IPS-18a (cell line): ENCODE measurements around the gene DIP2C.
"Not testable (repeated sequence)": the region's sequence is repeated elsewhere in the genome, so short reads cannot be mapped to it uniquely, and the experiment has no call there.

Source experiments
- H3K27ac ChIP-seq: one replicate; pipeline ENCODE4 v1.5.1; 2013; ENCODE audit warnings: low read length
- H3K27me3 ChIP-seq: one replicate; pipeline ENCODE4 v1.6.1; 2013; ENCODE audit warnings: mild to moderate bottlenecking, low read length; ENCODE audit not compliant: control insufficient read depth, insufficient read depth
- H3K36me3 ChIP-seq: one replicate; pipeline ENCODE4 v1.6.1; 2013; ENCODE audit warnings: low read depth, low read length; ENCODE audit not compliant: control insufficient read depth
- H3K4me1 ChIP-seq: one replicate; pipeline ENCODE4 v1.6.1; 2013; ENCODE audit warnings: low read depth, low read length; ENCODE audit not compliant: control insufficient read depth
- H3K4me3 ChIP-seq: one replicate; pipeline ENCODE4 v1.5.1; 2013; ENCODE audit warnings: low read length
- H3K9ac ChIP-seq: one replicate; pipeline ENCODE4 v1.6.1; 2013; ENCODE audit warnings: mild to moderate bottlenecking, low read length, moderate library complexity
- H3K9me3 ChIP-seq: one replicate; pipeline ENCODE4 v1.6.1; 2013; ENCODE audit warnings: low read depth, low read length; ENCODE audit not compliant: control insufficient read depth

DIP2C gene

DNA sequence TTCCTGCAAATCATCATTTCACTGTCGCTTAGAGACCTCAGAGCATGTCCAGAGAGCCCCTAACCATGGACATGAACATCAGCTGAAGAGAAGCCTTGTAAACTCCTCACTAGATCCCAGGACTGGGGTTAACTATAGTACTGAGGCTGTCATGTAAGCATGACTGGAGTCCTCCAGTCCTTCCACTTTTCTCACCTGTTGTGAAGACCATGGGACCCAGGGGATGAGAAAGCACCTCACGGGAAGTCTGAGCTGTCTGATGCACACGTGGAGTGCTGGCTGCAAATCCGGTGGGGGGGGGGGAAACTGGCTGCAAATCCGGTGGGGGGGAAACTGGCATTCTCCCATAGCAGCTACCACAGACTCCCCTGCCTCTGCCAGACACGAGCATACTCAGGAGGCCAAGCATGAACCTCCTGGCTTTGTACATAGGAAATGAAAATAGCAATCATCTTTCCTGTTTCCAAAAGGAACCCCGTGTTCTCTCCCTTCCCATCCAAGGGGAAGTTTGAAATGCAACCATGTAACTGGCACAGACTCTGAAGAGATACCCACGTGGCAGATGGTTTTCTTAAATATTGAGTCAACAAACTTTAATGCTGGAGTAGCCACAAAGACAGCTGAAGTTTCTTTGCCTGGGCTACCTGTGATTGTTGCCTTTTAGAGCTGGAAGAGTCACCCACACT lies 292.8 kb downstream of the DIP2C start:
- Histone ChIP-seq H3K9me3 (no peaks in the 10 kb centered on the region), H3K36me3 (no peaks in the 10 kb centered on the region), H3K4me3 (no peak overlapping the region), H3K27ac (no peak overlapping the region), H3K4me1 (peaks cover 4% of the 10 kb centered on the region), H3K27me3 (no peaks in the 10 kb centered on the region), H3K9ac (no peak overlapping the region)

DNA sequence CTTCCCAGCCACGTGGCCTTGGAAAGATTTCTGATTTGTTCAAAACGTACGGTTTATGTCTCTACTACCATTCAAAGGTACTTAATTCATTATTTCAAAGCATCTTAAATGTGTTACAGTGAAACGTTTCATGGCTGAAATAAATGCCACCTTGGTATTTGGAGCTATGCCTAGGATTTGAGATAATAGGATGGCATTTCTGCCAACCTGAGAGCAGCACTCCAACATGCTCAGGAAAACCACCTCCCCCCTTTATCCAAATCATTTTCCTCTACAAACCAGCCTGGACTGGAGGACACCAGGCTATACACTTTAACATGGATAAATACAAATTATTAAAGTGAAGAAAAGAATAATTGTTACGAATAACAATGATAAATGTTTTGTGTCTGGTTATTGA lies 293.4 kb downstream of the DIP2C start:
- Histone ChIP-seq H3K36me3 (no peaks in the 10 kb centered on the region), H3K4me1 (peaks cover 4% of the 10 kb centered on the region), H3K27me3 (no peaks in the 10 kb centered on the region)

DNA sequence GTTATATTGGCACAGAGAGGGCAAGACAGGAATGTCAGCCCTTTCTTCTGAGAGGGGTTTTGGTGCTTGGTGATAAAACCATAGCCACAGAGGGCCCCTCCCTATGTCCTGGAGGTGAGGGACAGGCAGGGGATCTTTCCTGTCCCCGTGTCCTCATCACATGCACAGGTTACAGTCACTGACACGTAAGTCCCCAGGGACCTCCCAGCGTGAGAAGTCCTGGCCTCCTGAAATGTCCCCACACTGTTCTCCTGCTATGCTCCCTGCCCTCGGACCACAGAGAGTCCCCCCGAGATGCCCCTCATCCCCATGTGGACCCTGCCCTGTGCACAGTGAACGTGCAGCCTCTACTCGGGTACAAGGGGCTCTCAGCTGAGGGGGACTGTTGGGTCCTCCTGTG lies 293.8 kb downstream of the DIP2C start:
- H3K36me3 ChIP-seq: no peaks in the 10 kb centered on the region
- no peaks in the 10 kb centered on the region for H3K9me3 ChIP-seq
- no peak overlapping the region for H3K27ac ChIP-seq
- H3K9ac ChIP-seq: no peak overlapping the region
- no peaks in the 10 kb centered on the region for H3K27me3 ChIP-seq
- H3K4me1 ChIP-seq: peaks cover 4% of the 10 kb centered on the region
- H3K4me3 ChIP-seq: no peak overlapping the region

More for the DNA sequence above, 293.4 kb downstream of the DIP2C start:
- H3K4me3 ChIP-seq: no peak overlapping the region
- no peaks in the 10 kb centered on the region for H3K9me3 ChIP-seq
- no peak overlapping the region for H3K9ac ChIP-seq
- no peak overlapping the region for H3K27ac ChIP-seq

DNA sequence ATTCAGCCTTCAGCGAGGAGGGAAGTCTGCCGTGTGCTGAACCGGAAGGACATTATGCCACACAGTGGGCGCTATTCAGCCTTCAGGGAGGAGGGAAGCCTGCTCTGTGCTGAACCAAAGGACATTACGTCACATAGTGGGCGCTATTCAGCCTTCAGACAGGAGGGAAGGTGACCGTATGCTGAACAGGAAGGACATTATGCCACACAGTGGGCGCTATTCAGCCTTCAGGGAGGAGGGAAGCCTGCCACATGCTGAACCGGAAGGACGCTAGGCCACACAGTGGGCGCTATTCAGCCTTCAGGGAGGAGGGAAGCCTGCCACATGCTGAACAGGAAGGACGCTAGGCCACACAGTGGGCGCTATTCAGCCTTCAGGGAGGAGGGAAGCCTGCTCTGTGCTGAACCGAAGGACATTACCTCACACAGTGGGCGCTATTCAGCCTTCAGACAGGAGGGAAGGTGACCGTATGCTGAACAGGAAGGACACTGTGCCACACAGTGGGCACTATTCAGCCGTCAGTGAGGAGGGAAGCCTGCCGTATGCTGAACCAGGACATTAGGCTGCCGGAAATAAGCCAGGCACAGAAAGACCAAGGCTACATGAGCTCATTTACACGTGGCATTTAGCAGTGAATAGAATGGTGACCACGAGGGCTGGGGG lies 294.9 kb downstream of the DIP2C start:
- not testable (repeated sequence) for H3K4me1 ChIP-seq, H3K36me3 ChIP-seq, H3K27me3 ChIP-seq, H3K27ac ChIP-seq, H3K9ac ChIP-seq, H3K9me3 ChIP-seq, H3K4me3 ChIP-seq

DNA sequence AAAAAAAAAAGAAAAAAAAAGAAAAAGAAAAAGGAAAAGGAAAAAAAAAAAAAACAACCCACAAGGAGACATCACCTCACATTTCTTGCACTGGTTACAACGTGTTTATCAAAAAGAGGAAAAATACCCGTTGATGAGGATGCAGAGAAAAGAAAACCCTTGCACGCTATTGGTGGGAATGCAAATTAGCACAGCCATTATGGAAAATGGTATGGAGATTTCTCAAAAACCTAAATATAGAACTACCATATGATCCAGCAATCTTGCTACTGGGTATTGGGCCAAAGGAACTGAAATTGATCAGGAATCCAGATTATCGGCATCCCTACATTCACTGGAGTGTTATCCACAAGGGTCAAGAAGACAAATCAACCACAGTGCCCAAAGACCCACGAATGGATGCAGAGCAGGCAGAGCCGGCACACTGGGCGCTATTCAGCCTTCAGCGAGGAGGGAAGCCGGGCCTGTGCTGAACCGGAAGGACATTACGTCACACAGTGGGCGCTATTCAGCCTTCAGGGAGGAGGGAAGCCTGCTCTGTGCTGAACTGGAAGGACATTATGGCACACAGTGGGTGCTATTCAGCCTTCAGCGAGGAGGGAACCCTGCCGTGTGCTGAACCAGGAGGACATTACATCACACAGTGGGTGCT lies 295.6 kb downstream of the DIP2C start:
- Histone ChIP-seq H3K36me3 (peaks cover 5% of the 10 kb centered on the region), H3K9me3 (no peaks in the 10 kb centered on the region), H3K27me3 (no peaks in the 10 kb centered on the region), H3K27ac (no peak overlapping the region), H3K4me1 (peaks cover 4% of the 10 kb centered on the region), H3K4me3 (no peak overlapping the region), H3K9ac (no peak overlapping the region)

DNA sequence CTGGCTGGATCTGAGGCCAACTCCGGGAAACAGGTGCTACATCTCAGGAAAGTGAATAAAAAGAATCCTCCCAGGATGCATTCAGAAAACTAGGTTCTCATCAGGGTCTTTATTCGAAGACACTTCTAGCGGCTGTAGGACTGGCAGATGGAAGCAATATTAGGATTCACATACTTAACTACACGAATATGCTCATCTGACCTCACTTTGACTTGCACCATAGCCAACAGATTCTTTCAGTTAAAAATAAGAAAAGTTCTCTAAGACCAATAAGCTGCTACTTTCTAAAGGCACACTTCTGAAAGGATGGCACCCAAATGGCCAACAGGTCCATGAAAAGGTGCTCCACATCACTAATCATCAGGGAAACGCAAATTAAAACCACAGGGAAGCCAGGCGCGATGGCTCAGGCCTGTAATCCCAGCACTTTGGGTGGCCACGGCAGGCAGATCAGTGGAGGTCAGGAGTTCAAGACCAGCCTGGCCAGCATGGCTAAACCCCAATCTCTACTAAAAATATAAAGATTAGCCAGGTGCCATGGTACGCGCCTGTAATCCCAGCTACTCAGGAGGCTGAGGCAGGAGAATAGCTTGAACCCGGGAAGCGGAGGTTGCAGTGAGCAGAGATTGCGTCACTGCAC lies 296.2 kb downstream of the DIP2C start:
- Histone ChIP-seq H3K36me3 (peaks cover 5% of the 10 kb centered on the region), H3K4me1 (peaks cover 4% of the 10 kb centered on the region), H3K4me3 (no peak overlapping the region), H3K9ac (no peak overlapping the region), H3K27me3 (no peaks in the 10 kb centered on the region), H3K27ac (no peak overlapping the region), H3K9me3 (no peaks in the 10 kb centered on the region)

DNA sequence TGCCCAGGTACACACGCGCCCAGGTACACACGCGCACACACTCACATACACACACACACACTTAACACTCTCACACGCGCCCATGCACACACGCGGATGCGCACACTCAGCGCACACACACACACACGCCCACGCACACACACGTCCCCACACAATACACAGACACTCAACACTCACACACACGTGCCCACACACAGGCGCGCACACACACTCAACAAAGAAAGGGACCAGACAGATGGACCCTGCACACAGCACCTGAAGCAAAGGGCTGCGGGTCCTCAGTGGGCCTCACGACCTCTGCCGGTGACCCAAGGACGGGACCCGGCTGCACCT lies 296.8 kb downstream of the DIP2C start:
- Histone ChIP-seq H3K9ac (no peak overlapping the region), H3K4me1 (peaks cover 4% of the 10 kb centered on the region), H3K4me3 (no peak overlapping the region), H3K36me3 (peaks cover 5% of the 10 kb centered on the region), H3K27me3 (no peaks in the 10 kb centered on the region), H3K9me3 (no peaks in the 10 kb centered on the region), H3K27ac (no peak overlapping the region)

DNA sequence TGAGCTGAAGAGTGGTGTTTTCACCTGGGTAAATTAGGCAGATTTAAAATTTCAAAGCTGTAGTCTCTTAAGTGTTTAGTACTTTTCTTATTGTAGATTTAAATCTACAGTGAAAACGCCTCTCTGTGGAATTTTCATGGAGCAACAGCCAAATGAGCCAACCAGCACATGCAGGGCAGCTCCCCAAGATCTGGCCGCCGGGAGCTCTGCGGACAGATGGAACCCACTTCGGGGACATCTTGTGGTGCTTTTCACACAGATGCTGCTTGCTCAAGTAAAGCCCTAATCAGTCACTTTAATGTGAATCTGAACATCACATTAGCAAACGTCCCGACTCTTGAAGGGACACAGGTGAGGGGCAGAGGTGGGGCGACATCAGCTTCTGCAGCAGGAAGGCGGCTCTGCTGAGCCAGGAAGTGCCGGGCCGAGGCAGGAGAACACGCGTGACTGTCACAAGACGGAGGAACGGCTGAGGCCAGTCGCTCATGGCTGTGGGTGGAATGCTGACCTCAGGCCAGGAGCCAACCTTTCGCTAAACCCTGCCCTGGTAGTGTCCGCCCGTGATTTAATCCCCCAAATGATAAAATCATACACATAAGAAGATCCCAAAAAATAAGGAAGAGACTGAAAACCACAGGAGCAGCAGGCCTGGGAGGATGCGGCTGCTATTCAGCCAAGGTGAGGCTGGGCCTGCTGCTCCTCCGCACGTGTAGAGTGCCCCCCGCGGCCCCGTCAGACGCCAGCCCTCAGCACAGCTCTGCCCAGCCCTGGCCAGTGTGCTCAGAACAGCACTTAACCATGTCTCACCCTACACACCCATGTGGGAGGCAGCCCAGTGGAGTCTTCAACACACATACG lies 297.4 kb downstream of the DIP2C start:
- no peak overlapping the region for H3K4me3 ChIP-seq
- H3K36me3 ChIP-seq: peaks cover 5% of the 10 kb centered on the region
- H3K27me3 ChIP-seq: no peaks in the 10 kb centered on the region
- H3K9me3 ChIP-seq: no peaks in the 10 kb centered on the region
- no peak overlapping the region for H3K27ac ChIP-seq
- peaks cover 4% of the 10 kb centered on the region for H3K4me1 ChIP-seq
- H3K9ac ChIP-seq: no peak overlapping the region

DNA sequence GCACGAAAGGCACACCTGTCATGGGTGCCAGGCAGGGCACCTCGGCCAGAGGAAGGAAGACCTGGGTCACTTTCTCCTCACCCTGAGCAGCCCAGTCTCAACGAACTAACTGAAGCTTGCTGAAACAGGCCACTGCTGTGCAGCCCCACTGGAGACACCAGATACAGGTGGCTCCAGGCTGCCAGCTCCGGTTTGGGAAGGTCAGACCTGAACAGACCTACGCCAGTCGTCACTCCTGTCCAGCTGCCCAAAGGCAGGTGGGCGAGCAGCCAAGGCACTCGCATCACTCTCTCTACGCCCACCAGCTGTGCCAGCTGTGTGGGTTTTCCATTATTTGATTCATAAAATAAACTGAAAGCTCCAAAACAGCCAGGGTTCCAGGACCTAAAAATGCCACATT lies 298.2 kb downstream of the DIP2C start:
- H3K27ac ChIP-seq: no peak overlapping the region
- peaks cover 5% of the 10 kb centered on the region for H3K36me3 ChIP-seq
- H3K4me3 ChIP-seq: no peak overlapping the region
- peaks cover 4% of the 10 kb centered on the region for H3K4me1 ChIP-seq
- H3K27me3 ChIP-seq: no peaks in the 10 kb centered on the region
- H3K9me3 ChIP-seq: no peaks in the 10 kb centered on the region
- no peak overlapping the region for H3K9ac ChIP-seq

DNA sequence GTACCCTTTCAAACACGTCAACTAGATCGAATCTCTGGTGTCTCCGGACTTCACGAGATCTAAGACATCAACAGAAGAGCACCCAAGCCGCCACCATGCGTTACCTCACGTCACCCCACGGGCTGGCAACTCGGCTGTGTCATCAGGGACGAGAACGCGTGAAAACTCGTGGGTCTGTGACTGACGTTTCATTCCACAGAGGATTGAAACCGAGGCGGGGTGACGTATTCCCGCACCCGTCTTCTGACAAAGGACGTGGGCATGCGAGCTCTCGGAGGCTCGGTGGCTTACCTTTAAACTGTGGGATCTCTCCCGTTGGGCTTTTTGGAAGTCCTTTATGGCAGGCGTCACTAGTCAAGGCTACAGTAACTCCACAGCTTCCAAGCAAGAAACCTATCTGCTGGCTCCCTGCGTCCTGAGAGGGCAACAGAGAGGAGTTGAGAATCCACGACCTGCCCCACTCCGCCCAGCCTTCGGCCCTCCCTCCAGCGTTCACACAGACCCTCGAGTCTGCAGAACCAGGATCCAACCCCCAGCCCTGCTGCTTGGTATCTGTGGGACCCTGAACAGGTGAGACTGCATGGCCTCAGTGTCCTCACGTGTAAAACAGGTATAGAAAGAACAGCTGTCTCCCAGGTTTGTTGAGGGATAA lies 298.9 kb downstream of the DIP2C start:
- no peak overlapping the region for H3K4me3 ChIP-seq
- H3K27ac ChIP-seq: no peak overlapping the region
- no peak overlapping the region for H3K9ac ChIP-seq
- H3K27me3 ChIP-seq: no peaks in the 10 kb centered on the region
- no peaks in the 10 kb centered on the region for H3K9me3 ChIP-seq
- H3K4me1 ChIP-seq: peaks cover 4% of the 10 kb centered on the region
- peaks cover 5% of the 10 kb centered on the region for H3K36me3 ChIP-seq
